ENCODE results near the gene ARHGAP27.

ARHGAP27 gene

GRCh38 chr17:45440161-45440778 is 7.6 kb upstream of the ARHGAP27 start:
- Mint-ChIP-seq H3K27me3 (no peaks in the 10 kb centered on the region), H3K27ac (peak overlapping the region; percentile 34), H3K4me1 (ENCODE audit: low read depth) (peaks cover 20% of the 10 kb centered on the region), H3K36me3 (ENCODE audit: low read depth) (peaks cover 43% of the 10 kb centered on the region), H3K9me3 (no peaks in the 10 kb centered on the region), H3K4me3 (no peak overlapping the region)
- DNase-seq = no peak

- H3K27ac Mint-ChIP-seq = no peak overlapping the region
Observed at GRCh38 chr17:45438931-45439610, 6.4 kb upstream of the ARHGAP27 start.

DNA sequence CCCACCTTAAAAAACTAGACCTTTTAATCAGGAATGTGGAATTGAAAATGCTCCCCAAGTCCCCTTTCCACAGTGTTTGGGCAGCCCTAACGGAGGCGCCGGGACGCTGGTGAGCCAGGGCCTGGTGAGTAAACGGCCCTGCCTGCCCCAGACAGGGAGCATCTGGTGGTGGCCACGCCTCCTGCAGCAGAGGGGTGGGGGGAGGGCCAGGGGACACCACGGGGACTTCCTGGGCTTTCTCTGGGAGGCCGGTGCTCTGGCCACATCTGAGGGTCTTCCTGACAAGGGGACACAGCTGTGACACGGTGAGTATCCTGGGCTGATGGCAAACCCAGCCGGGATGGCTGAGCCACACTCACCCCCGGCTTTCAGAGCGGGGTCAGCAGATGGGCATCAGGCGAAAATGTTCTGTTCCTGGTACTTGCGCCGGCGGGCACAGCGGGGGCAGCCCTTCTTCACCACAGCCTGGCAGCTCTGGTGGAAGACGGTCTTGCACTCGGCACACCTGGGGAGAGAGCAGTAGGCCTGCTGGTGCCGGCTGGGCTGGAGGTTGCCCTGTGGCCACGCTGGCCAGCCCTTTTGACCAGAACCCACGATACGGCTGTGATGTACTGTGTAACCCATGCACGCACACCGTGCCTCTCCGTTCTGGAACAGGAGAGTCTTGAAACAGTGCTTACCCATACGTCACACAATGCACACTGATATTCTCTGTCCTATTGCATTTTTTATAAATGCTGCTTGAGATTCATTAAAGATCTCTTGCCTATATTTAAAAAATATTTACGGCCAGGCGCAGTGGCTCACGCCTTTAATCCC is 5.0 kb upstream of the ARHGAP27 start:
- Mint-ChIP-seq H3K27me3 (no peaks in the 10 kb centered on the region), H3K4me3 (no peak overlapping the region), H3K36me3 (ENCODE audit: low read depth) (peaks cover 37% of the 10 kb centered on the region), H3K9me3 (no peaks in the 10 kb centered on the region), H3K27ac (no peak overlapping the region), H3K4me1 (ENCODE audit: low read depth) (peaks cover 16% of the 10 kb centered on the region)
- DNase-seq = no peak

More at GRCh38 chr17:45438931-45439610, 6.4 kb upstream of the ARHGAP27 start:
- no peaks in the 10 kb centered on the region for H3K27me3 Mint-ChIP-seq
- no peaks in the 10 kb centered on the region for H3K9me3 Mint-ChIP-seq
- peaks cover 37% of the 10 kb centered on the region for H3K36me3 Mint-ChIP-seq (ENCODE audit: low read depth)
- peaks cover 16% of the 10 kb centered on the region for H3K4me1 Mint-ChIP-seq (ENCODE audit: low read depth)
- H3K4me3 Mint-ChIP-seq = no peak overlapping the region
- no peak for DNase-seq

DNA sequence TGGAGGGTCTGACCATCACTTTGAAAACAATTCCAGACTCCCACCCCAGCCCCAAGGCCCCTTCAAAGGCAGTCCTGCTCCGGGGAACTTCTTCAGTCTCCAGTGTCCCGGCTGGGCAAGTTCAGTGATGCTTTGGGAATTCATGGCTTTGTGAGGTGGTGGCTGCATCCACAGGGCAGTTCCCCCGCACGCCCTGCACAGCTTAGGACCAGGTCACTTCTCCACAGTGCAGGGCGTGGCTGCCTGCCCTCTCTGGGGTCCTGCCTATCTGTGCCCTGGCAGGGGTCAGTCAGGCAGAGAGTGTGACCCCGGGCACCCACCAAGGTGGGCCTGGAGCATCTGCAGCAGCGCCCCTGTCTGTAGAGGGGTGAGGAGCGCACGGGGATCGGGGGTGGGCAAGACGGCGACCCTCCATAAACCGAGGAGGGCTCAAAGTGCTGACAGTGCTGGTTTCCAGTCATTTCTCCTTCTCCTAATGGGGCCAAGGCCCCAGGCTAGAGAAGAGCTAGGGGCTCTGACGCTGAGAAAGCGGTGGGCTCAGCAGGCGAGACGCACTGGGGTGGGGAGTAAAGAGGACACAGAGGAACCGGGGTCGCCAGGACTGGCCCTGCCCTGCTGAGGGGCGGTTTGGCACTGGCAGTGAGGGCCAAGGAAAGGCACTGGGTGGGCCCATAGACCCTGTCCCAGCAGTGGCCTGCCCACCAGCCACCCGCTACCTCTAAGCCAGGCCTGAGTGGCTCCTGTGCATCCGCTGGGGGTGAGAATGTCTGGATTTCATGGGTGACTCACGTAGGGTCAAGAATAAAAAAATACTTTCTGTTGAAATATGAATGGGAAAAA is 4.2 kb upstream of the ARHGAP27 start:
- Mint-ChIP-seq H3K27ac (no peak overlapping the region), H3K36me3 (ENCODE audit: low read depth) (peaks cover 37% of the 10 kb centered on the region), H3K4me3 (no peak overlapping the region), H3K27me3 (no peaks in the 10 kb centered on the region), H3K4me1 (ENCODE audit: low read depth) (peaks cover 16% of the 10 kb centered on the region), H3K9me3 (no peaks in the 10 kb centered on the region)
- DNase-seq = no peak

DNA sequence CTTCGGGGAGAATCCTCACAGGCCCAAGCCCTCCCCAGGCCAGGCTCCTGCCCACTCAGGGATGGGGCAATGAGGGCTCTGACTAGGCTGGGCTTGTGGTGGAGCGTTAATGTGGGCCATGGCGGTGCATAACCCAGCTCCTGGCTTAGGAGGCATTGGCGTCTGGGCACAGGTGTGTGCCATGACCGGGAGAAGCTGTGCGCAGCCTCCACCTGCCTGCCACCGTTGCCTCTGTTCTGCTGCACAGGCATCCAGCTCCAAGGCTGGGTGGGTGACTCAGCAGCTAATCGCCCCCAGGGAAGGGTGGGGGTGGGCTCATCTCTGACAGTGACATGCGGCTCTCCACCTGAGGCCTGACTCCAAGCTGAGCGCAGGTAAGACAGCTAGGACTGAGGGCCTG is 3.5 kb upstream of the ARHGAP27 start:
- H3K9me3 Mint-ChIP-seq = no peaks in the 10 kb centered on the region
- no peaks in the 10 kb centered on the region for H3K27me3 Mint-ChIP-seq
- no peak overlapping the region for H3K4me3 Mint-ChIP-seq
- H3K36me3 Mint-ChIP-seq (ENCODE audit: low read depth) = peaks cover 37% of the 10 kb centered on the region
- no peak for DNase-seq
- no peak overlapping the region for H3K27ac Mint-ChIP-seq
- H3K4me1 Mint-ChIP-seq (ENCODE audit: low read depth) = peaks cover 12% of the 10 kb centered on the region

DNA sequence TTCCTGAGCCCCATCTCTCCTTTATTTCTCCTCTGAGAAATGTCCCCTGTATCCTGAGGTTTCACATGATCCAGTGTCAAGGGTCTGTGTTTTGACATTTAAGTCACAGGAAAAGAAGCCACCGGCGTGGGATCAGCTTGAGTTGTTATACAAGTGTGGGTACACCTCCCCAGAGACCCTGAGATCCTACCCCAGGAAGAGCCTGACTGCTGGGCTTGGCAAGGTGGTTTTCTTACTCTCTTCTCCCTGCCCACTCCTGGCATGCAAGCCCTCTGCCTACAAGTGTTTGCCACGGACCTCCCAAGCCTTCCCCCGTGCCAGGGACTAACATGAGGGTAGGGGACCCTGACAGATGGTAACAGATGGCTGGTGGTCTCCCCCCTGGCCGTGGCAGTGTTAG is 2.8 kb upstream of the ARHGAP27 start:
- Mint-ChIP-seq H3K27me3 (no peaks in the 10 kb centered on the region), H3K4me3 (no peak overlapping the region), H3K27ac (no peak overlapping the region), H3K9me3 (no peaks in the 10 kb centered on the region), H3K36me3 (ENCODE audit: low read depth) (peaks cover 37% of the 10 kb centered on the region), H3K4me1 (ENCODE audit: low read depth) (peaks cover 12% of the 10 kb centered on the region)
- DNase-seq = no peak

DNA sequence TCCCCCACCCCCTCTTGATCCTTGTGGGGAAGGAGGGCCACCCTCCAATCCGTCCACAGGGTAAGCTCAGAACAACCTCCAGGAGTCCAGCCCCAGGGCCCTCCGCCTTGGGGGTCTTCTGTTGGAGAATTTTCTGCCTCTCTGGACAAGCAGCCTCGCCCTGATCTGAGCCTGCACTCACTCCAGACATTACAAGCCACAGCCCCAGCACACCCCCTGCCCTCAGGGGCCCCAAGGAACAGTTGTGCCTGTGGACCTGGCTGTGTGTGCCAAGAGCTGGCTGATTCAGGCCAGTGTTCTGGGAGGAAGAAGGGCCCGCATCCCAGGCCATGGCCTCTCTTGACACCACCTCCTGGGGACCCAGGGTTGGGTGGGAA is 477 bp upstream of the ARHGAP27 start:
- H3K36me3 Mint-ChIP-seq (ENCODE audit: low read depth) = peaks cover 21% of the 10 kb centered on the region
- no peaks in the 10 kb centered on the region for H3K9me3 Mint-ChIP-seq
- peaks cover 21% of the 10 kb centered on the region for H3K4me1 Mint-ChIP-seq (ENCODE audit: low read depth)
- no peak for DNase-seq
- peak overlapping the region; percentile 33 for H3K4me3 Mint-ChIP-seq
- no peak overlapping the region for H3K27ac Mint-ChIP-seq
- peaks cover 8% of the 10 kb centered on the region for H3K27me3 Mint-ChIP-seq

DNA sequence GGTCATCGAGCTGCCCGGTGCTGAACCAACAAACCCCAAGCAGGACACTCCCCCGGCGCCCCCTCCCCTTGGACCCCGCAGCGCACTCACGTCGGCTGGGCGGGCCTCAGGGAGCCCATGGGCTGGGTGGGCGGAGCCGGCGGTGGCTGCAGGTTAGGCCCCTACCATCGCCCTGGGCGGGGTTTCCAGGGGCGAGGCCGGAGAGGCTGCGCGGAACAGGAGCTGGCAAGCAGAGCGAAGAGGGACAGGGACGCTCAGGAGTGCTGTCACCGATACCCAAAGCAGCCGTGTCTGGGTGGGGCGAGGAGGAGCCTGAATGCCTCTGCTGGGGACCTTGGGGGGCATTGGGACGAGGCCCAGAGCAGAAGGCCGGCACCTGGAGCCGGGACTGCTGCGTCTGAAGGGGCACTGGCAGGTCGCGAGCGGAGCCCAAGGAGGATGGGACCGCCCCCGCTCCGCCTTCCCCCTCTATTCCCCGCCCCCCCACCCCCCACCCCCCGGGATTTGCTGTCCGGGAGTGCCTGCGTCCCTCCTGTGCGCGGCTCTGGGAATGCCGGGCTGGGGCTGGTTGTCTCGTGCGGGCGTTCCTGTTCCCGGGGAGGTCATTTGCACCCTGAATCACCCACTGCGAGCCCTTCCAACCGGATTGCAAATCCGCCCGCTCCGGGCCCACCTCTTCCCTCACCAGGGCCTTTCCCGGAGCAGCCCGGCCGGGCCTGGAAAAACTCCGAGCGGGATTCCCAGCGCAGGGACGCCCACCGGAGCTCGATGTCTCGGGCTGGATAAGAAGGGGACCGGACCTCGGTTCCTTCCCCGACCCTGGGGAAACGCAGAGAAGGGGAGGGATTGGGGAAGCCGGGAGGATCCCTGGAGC is 902 bp downstream of the ARHGAP27 start:
- peak; percentile 83 for DNase-seq
- Mint-ChIP-seq H3K27me3 (peaks cover 9% of the 10 kb centered on the region), H3K4me1 (ENCODE audit: low read depth) (peaks cover 24% of the 10 kb centered on the region), H3K9me3 (no peaks in the 10 kb centered on the region), H3K4me3 (peak overlapping the region; percentile 73), H3K36me3 (ENCODE audit: low read depth) (peaks cover 9% of the 10 kb centered on the region), H3K27ac (no peak overlapping the region)

- Mint-ChIP-seq H3K36me3 (ENCODE audit: low read depth) (peaks cover 5% of the 10 kb centered on the region), H3K4me3 (peak overlapping the region; percentile 73), H3K4me1 (ENCODE audit: low read depth) (peaks cover 24% of the 10 kb centered on the region), H3K9me3 (no peaks in the 10 kb centered on the region), H3K27me3 (peaks cover 9% of the 10 kb centered on the region), H3K27ac (no peak overlapping the region)
- peak; percentile 60 for DNase-seq
Observed at GRCh38 chr17:45430738-45431530, 1.7 kb downstream of the ARHGAP27 start.

DNA sequence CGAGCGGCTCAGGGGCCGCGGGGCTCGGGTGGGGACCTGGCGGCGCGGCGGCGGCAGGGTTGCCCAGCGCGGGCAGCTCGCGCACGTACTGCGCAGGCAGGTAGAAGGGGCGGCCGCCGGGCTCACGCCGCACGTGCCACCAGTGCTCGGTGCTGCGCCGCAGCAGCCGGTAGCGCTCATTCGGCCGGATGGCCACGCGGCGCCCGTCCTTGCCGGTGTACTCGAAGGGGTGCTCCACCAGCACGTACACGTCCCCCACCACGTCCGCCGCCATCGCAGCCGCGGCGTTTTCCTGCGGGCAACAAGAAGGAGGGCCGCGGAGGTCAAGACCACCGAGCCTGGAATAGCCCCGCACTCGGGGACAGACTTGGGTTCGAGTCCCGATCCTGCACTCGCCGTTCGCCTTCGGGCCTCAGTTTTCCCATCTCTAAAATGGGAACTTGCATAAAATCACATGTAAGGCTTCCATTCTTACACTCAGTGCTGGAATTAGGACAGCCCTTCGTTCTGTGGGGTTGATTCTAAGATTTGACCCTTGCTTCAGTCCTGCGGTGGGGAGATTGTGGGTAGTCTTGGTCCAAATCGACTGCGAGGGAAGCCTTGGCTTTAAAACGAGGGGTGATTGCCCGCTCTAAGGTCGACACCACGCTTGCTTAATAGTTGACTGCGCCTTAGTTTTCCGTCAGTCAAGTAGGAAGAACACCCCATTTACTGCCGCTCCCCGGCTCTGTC is 2.5 kb downstream of the ARHGAP27 start:
- Mint-ChIP-seq H3K27ac (no peak overlapping the region), H3K36me3 (ENCODE audit: low read depth) (no peaks in the 10 kb centered on the region), H3K9me3 (no peaks in the 10 kb centered on the region), H3K4me1 (ENCODE audit: low read depth) (peaks cover 24% of the 10 kb centered on the region), H3K4me3 (peak overlapping the region; percentile 73), H3K27me3 (peaks cover 9% of the 10 kb centered on the region)
- no peak for DNase-seq

DNA sequence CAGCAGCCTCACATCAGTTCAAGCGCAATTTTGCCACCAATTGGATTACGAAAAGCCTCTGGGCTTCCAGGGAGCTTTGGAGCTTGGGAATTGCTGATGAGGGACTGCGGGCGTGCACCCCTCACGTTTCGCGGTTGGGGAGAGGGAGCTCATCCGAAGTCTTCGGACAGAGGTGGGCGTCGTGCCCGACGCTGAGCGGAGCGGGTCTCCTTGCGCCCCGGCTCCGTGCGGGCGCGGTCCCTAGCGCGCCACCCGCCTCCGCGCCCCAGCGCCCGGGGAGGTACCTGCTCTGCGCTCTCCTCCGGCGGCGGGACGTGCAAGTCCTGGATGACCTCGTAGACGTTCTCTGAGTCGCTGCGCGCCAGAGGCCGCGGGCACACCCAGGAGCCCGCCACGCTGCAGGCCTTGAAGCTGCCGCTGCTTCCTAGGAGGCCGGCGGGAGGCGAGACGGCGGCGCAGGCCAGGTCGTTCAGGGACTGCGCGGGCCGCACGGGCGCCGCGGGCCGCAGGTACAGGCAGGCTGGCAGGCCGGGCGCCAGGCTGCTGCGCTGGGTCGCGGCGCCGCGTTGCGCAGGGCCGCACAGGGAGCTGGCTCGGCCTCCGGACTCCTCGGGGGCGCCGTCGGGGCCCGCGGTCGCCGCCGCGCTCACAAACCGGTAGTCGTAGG is 3.2 kb downstream of the ARHGAP27 start:
- Mint-ChIP-seq H3K9me3 (no peaks in the 10 kb centered on the region), H3K27ac (no peak overlapping the region), H3K4me3 (no peak overlapping the region), H3K27me3 (peaks cover 9% of the 10 kb centered on the region), H3K36me3 (ENCODE audit: low read depth) (no peaks in the 10 kb centered on the region), H3K4me1 (ENCODE audit: low read depth) (peaks cover 24% of the 10 kb centered on the region)
- no peak for DNase-seq

DNA sequence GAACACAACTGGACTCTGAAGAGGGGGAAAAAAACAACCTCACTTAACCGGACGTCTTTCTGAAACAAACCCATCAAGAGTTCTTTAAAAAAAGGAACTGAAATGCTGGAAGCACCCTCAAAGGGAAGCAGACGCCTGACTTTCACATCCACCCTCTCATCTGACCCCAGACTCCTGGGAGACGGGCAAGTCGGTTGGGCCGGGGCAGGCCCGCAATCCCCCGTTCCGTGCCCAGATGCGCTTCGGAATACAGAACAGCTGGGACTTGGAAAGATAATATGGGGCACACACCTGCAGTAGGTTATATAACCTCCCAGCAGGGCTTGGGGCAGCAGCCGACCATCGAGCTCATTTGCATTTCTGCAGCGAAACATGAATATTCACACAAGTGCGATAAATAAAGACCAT is 3.7 kb downstream of the ARHGAP27 start:
- H3K36me3 Mint-ChIP-seq (ENCODE audit: low read depth) = no peaks in the 10 kb centered on the region
- H3K9me3 Mint-ChIP-seq = no peaks in the 10 kb centered on the region
- no peak for DNase-seq
- H3K27ac Mint-ChIP-seq = no peak overlapping the region
- peaks cover 24% of the 10 kb centered on the region for H3K4me1 Mint-ChIP-seq (ENCODE audit: low read depth)
- H3K4me3 Mint-ChIP-seq = no peak overlapping the region
- peaks cover 9% of the 10 kb centered on the region for H3K27me3 Mint-ChIP-seq
